NB4 (cell line): ENCODE results near the gene VTCN1.

Experiments
- TF ChIP-seq, protein P1 (sequence below): IDR thresholded peaks from one replicate; pipeline ENCODE4 v1.5.1; 2012; ENCODE audit warnings: low read depth, low read length
- TF ChIP-seq, protein P2 (sequence below): IDR thresholded peaks from 2 replicates; pipeline ENCODE4 v1.6.1; 2011; ENCODE audit warnings: low read depth, low read length

- TF ChIP-seq, protein P1, sequence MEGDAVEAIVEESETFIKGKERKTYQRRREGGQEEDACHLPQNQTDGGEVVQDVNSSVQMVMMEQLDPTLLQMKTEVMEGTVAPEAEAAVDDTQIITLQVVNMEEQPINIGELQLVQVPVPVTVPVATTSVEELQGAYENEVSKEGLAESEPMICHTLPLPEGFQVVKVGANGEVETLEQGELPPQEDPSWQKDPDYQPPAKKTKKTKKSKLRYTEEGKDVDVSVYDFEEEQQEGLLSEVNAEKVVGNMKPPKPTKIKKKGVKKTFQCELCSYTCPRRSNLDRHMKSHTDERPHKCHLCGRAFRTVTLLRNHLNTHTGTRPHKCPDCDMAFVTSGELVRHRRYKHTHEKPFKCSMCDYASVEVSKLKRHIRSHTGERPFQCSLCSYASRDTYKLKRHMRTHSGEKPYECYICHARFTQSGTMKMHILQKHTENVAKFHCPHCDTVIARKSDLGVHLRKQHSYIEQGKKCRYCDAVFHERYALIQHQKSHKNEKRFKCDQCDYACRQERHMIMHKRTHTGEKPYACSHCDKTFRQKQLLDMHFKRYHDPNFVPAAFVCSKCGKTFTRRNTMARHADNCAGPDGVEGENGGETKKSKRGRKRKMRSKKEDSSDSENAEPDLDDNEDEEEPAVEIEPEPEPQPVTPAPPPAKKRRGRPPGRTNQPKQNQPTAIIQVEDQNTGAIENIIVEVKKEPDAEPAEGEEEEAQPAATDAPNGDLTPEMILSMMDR, result no peak
- TF ChIP-seq, protein P2, sequence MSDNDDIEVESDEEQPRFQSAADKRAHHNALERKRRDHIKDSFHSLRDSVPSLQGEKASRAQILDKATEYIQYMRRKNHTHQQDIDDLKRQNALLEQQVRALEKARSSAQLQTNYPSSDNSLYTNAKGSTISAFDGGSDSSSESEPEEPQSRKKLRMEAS, result no peak
Observed at GRCh38 chr1:117225931-117226330, 15.2 kb upstream of the VTCN1 start.
